Upper lobe of left lung (tissue), 4 donors: ENCODE measurements around the gene ISG15.

Experiments used
- CTCF ChIP-seq, 6 experiments: fragments of 450-650 bp in 4 of 6; fragments of 200-600 bp in 2 of 6; sonication (generic) in 2 of 6; IDR thresholded peaks; one replicate each; pipeline ENCODE4 v1.5.1; 2016 to 2019; ENCODE audit warnings: antibody characterized with exemption in 6 of 6
- POLR2A ChIP-seq, 4 donors: fragments of 450-650 bp; IDR thresholded peaks; one replicate each; pipeline ENCODE4 v1.5.1; 2016 to 2017; ENCODE audit warnings: antibody characterized with exemption in 4 of 4, mild to moderate bottlenecking in 2 of 4

- no peak for TF ChIP-seq POLR2A (IDR thresholded peaks at IDR 0.05)
- no peak for TF ChIP-seq CTCF (IDR thresholded peaks at IDR 0.05)
These were observed 40.9 kb downstream of the ISG15 start for GRCh38 chr1:1054099-1054700.
